ENCODE results near the gene ADGRA1.
A peak's percentile ranks its signal among the peaks of the same experiment; 100 is the strongest.

Gene ADGRA1

DNA sequence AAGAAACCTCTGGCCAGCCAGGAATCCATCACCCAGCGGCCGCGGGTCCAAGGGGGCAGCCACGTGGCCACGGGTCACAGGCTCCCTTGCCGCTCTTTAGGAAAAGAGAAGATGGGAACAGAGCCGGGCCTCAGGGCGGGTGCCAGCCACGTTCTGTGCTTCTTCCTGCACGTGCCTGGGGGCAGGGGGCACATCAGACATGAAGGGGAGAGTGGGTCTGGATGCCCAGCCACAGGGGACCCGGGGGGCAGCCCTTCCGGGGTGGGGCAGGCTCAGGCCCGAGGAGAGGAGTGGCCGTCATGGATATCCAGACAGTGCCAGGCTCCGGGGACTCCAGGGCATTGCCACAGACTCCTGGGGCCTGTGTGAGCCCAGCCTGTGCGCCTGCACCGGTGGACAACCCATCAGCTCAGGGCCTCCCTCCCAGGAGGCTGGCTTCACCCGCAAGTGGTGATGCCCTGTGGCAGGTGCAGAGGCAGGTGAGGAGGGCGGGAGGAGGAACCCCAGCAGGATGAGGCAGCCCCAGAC, 31.0 kb upstream of the ADGRA1 start:
- no peak for DNase-seq

DNA sequence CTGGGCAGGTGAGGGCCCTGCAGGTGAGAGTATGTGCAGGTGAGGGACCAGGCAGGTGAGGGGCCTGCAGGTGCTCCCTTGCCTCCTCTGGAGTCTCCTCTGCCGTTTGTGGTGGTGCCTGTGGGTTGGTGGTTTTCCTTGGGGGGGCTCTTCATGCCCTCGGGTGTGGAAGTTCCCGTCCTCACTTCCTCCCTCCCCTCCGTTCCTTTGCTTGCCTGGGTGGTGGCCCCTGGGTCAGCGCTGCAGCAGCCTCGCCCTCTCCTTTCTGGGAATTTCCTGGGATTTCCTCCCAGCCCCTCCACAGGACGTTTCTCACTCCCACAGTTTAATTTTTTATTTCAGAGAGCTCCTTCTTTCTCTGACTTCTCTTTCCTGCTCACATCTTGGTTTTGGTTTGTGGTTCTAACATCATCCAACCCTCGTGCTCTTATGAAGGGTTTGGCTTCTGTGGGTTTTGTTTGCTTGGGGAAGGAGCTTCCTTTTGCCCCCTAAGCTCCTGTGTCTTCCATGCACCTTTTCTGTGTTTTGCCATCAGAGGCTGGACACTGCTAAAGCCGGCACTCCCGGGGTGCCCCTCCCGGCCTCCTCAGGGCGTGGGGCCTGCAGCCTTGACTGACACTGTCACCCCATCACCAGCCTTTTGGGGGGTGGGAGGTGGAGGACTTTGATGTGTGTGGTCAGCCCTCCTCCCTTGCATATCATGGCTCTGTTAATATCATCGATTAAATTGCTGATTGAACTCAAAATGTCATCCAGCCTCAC, 29.2 kb upstream of the ADGRA1 start:
- DNase-seq, result peak; percentile 6 to 33

DNA sequence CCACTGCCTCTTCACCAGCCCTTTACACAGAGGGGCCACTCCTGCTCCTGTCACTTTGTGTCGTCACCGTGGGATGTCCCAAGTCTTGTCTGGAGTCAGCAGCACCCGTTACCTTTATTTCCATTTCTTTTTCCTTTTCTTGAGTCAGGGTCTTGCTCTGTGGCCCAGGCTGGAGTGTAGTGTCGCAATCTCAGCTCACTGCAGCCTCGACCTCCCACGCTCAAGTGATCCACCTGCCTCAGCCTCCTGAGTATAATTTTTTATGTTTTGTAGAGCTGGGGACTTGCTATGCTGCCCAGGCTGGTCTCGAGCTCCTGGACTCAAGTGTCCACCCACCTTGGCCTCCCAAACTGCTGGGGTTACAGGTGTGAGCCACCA, 28.6 kb upstream of the ADGRA1 start:
- DNase-seq, result no peak

DNA sequence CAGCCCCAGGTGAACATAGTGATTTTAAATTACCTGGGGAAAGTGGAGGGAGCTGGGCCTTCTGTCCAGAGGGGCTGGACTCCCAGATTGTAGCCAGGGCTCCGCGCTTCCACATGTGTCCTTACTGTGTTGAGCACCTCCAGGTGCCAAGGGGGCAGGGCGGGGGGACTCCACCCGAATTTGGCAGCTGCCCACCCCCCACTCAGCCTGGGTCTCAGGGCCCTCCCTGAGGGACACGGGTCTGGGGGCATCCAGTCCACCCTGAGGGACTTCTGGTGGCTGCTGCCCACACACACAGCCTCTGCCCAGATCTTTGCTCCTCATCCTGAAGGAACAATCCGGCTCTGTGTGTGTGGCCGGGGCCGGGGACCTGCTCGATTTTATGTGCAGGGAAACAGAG, 28.2 kb upstream of the ADGRA1 start:
- no peak for DNase-seq

DNA sequence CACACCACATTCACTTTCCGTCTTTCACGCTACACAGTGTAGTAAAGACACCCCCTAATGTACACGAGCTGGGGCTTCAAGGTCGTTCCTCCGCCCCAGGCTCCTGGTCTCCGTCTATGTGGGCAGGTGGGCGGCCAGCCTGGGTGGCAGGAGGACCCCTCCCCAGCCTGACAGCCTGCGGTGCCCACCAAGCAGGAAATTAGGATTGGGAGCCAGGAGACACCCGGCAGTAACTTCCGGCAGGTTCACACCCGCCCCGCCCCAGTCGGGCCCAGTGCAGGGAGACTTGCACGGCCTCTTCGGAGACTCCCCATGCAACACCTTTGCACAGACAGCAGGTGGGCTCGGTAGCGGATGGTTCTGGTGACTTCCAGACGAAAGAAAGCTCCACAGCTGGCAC, 27.7 kb upstream of the ADGRA1 start:
- no peak for DNase-seq

DNA sequence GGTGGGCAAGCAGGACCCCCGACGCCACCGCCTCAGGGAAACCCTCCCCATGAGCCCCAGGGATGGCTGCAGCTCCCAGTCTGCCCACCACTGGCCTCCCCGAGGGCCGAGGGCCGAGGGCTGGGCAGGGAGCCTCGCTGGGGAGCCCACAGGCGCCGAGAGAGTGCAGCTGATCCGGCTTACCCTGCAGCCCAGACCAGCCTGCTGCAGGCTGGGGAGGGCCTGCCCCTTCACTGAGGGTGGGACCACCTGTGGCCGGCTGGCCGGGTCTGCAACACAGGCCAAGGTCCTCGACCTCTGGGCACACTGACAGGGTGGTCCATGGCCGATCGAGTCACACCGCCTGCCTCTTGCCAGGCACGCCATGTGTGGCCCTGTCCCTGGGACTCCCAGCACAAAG, 27.3 kb upstream of the ADGRA1 start:
- no peak for DNase-seq

DNA sequence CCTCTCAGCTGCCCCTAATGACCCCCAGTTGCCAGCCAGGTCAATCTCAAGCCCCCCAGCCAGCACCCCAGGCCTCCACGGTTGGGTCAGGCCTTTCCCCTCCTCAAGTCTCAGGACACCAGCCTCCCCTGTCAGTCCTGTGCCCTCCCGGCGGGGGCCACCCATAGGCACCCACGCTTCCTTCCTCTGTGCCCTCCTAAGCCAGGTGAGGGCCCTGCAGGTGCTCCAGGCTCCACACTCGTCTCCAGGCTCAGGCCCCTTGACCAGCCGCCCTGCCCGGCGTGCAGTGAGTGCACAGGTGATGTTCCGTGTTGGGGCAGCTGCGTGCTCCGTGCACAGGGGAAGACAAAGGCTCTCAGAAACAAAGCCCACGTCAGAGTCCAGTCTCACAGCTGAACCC, 26.8 kb upstream of the ADGRA1 start:
- DNase-seq, result no peak

DNA sequence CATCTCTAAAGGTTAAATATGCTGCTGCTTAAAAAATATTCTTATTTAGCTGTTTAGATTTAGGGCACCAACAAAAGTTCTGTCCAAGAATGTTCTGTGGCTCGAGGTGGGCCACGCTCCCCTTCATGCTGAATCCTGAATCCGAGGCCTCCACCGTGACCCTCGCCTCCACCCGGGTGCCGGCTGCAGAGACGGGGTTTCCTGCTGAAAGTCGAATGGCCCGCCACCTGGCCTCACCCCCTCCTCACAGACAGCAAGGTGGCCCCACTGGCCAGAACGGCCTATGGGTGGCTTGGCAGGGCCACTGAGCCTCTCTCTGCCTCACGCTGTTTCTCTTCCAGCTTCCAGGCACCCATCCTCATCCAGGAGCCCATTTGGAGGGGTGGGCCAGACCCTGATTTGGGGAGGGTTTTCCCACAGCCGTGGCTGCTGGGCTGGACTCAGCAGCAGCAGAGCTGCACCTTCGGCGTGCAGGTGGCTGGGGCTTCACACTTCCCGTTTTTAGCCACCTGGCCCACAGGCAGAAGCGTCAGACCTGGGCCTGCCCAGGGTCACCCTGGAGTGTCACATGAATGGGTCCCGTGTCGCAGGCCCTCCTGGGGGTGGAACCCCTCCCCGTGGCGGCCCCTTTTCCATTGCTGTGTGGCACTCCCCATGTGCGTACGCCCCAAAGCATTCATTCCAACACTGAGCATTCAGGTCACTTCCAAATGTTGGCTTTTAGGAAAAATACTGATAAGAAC, 26.3 kb upstream of the ADGRA1 start:
- DNase-seq, result no peak

DNA sequence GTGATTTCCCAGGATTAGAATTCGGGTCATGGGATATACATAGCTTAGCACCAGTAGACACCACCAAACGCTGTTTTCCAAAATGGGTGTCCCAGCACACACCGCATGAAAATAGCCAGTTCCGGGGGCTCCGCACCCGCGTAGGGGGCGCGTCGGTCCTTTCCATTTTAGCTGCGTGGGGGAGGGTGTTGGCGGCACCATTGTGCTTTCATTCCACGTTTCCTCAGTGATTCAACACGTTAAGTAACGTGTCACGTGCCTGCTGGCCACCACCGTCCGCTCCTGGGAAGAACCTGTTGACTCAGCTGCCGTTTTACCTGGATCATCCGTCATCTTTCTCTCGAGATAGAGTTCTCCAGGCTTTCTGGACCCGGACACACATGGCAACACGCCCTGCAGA, 25.6 kb upstream of the ADGRA1 start:
- no peak for DNase-seq

DNA sequence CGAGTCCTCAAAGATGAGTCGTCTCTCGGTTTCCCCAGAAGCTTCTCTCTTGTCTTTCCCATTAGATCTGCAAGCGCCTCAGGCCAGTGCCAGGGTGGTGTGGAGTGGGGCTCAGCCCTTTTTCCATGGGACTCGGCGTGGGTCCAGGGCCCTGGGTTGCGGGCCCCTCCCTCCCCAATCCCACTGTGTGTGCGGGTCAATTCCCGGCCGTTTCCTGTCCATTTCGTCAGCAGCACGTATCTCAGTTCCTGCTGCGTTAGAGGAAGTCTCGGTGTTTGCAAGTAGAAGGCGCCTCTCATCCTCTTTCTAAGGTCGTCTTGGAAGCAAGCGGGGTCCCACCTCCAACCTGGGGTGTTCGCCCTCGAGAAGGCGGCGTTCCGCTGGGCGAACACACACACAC, 25.1 kb upstream of the ADGRA1 start:
- DNase-seq, result no peak

DNA sequence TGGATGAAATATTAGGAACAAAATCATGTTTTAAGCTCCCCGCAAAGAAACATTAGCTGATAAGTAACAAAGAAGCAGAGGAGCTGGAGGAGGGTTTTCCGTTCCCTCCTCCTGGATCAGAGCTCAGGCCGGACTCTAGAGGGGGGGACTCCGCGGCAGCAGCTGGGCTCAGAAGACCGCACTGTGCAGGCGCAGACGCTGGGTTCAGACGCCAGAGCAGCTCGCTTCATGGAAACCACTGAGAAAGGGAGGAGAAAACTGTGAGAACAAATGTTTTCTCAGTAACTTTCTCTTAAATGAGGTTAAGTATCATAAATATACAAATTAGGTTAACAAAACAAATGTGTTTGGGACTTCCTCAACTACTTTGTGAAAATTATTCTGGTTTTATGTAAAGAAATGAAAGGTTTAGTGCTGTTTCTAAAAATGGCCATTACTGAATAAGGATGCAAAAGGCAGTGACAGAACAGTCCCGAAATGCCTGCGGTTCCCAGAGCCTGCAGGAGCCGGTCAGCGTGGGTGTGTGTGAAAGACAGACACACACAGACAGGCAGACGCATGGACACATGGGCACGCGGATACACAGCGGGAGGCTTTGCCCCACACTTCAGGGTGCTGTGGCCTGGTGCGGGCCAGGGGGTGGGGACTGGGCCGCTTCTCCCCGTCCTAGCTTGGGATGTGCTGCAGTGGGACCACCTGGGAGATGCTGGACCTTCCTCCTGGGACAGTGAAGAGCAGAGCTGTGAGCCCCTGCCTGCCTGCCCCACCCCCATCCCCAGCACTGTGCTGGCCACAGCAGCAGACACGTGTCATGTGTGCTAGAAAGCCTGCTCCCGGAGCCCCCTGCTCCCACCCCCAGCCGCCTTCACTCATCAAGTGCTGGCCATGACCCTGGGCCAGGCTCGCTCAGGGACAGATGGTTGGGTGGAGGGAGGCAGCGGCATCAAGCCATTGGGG, 20.3 kb upstream of the ADGRA1 start:
- DNase-seq, result no peak

DNA sequence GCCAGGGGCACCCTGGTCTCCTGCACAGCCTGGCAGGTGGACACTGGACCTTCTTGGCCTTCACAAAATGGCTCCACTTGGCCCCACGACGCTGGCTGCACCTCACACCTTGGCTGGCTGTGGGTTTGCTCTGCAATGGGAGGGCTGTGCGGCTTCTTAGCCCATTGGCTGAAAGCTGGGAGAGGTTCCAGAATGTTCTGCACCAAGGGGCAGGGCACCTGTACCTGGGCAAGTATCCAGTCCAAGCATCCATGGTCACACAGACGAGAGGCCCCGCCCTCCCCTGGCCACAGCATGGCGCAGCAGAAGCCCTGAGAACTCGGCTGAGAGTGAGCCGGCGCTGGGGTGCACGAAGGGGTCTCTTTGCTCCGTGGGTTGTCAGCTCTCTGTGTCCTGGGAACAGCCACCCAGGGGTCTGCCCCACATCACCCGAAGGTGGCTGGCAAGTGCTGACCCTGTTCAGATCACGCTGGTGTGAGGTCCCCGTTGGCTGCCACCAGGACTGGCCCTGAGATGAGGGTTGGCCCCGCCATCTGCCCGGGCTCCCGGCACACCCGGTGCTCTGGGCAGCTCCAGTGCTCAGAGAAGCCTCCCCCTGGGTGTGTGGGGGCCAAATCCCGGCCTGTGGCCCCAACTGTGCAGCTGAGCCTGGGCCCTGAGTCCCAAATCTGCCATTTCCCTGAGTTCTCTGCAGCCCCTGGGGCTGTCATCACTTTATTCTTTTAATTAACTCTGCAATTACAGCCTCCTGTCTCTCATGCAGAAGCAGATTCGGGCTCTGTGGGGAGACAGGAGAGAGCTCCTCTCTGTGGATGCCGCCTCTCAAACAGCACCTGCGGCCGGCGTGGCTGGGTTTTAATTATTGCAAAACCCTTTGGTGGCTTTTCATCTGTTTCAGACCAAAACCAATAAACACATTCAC, 19.4 kb upstream of the ADGRA1 start:
- no peak for DNase-seq

DNA sequence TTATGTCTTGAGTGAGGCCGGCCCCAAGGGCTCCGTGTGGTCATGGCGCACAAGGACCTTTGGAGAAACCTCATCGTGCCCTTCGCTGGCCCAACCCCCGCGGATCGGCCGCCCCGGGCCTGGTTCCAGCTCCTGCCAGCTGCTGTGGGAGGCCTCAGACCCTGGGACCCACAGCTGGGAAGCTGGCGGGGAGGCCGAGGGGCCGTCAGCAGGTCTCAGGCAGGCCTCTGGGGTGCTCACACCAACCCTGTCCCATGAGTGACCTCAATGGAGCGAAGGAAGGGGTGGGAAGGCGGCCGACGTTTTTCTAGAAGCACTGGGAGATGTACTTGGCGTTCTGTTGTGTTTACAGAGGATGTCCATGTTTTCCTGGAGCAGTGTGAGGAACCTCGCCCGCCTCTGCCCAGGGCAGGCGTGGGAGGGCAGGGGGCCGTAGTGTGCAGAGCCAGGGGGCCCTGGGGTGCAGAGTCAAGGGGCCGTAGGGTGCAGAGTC, 18.6 kb upstream of the ADGRA1 start:
- DNase-seq, result no peak

DNA sequence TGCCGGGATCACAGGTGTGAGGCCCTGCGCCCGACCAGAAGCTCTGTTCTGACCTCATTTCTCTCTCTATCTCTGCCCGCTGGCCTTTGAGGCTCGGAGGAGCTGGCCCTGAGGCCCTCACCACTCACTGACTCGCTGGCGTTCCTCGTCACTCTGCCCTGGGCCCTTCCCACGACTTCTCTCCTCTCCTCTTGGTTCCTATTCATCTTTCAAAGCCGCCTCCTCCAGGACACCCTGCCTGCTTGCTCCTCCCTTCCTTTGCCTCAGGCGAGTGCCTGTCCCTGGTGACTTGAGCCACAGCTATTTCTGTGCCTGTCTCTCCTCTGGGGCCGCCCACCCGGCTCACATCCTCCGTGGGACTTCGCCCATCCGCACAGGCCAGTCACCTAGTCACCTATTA, 17.3 kb upstream of the ADGRA1 start:
- no peak for DNase-seq

DNA sequence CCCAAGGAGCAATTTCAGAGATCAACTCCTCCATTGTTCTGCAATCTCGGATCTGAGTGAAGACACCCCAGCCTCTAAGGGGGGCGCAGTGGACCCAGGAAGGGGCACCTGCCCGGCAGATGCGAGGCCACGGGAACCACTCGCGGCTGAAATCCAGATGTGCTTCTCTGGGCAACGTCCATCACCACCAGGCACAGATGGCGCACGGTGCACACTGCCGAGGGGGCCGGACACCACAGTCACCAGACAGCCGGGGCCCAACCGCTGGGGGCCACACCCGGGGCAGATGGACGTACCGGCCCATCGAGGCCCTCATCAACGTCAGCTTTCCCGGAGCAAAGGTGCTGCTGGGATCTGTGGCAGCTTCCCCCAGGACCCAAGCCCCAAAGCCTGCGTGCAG, 16.9 kb upstream of the ADGRA1 start:
- no peak for DNase-seq

DNA sequence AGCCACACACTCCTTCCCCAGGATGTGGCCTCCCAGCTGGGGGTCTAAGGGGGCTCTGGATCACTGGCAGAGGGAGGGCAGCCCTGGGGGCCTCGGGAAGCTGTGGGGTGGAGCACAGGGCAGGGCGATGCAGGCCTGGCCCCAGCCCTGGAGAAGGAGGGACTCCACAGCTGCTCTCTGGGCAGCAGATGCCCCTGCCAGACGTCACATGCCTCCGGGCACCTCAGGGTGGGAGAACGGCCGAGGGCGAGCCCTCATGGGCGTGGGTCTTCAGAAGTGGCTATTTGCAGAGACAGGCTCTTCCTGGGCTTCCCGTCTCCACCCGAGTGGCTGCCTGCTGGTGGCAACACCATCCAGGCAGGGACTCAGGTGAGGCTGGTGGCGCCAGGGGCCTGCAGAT, 16.0 kb upstream of the ADGRA1 start:
- no peak for DNase-seq

DNA sequence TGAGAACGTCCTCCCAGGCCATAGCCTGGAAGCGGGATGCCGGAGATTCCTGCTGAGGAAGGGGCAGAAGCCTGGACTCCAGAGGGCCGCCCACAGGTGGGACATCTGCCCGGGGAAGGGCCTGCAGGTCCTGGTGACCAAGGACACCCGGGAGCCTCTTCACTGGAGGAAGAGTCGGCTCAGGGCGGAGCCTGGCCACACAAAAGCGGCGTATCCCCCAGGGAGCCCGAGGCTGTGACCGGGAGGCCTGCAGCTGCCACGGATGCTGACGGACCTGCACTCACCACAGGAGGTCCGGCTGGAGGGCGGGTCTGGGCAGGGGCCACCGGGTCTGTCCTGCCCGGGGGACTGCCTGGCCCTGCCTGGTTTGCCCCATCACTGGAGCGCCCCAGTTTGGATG, 15.5 kb upstream of the ADGRA1 start:
- DNase-seq, result no peak

DNA sequence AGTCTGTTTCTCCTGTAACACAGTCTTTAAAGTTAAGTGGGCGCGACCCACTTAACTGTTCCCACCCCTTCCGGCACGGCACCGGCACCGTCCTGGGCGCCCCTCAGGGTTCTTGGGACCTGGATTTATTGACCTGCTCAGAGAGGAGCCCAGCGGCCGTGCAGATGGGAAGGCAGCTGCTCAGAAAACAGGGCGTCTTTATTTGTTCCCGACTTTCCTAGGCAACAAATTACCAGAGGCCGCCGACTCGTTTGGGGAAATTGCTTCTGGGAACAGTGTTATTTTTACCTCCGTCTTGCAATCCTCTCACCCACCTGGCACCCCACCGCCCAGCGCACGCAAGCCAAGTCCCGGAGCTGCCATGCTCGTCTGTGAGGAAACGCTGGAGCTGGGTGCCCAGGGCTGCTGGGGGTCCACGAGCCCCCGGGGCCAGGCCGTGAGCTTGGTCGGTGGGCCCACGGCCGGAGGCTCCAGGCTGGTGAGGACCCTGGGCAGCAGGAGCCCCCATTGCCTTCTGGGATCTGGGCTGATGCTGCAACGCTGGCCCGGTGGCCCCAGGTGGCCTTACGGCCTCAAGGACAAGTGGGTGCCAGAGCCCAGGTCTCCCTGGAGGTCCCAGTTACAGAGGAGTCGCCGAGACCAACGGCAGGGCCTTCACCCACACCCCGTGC, 14.9 kb upstream of the ADGRA1 start:
- DNase-seq, result no peak

DNA sequence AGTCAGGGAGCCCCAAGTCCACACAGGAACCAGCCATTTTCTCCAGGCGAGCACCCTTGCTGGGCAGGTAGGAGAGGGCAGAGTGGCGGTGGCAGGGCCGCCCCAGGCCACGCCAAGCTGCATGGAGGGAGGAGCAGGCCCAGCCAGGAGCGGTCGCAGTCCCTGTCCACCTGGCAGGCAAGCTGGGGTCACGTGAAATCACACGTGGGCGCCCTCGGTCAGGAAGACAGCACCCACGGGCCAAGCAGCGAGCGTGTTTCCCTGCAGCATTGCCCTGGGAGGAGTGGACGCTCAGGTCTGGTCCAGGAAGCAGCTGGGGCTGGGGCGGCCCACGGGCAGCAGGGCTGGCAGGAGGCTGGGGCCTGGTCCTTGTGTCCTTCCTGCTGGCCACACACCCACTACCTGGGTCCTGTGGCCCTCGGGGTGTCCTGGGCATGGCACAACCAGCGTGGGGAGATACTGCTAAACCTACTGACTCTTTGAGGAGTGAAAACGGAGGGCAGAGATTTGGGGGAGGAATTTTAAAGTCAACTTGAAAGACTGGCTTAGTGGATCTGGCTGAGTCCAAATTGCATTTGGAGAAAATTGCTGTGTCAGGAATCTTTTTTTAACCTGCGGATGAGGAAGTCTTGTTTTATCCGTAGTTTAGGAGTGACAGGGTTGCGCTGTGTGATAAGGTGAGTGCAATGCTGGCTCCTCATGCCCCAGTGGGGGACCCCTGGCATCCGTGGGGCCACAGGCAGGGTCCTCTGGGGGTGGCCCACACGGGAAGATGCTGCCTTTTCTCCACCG, 12.2 kb upstream of the ADGRA1 start:
- no peak for DNase-seq

Data from inflammatory macrophage (primary cell).